ENCODE data around the gene PPP1R14D.

- TF ChIP-seq CTCF (IDR thresholded peaks at IDR 0.05): no peak
- TF ChIP-seq POLR2A (IDR thresholded peaks at IDR 0.05): no peak
- TF ChIP-seq POLR2AphosphoS5 (IDR thresholded peaks at IDR 0.05): no peak
These were observed 59.8 kb downstream of the PPP1R14D start for GRCh38 chr15:40768521-40769273.

Measured in prostate gland (tissue), 2 donors.